SK-N-SH treated with all-trans-retinoic acid at 6 μM for 48 hours (cell line): Measurements from ENCODE around the gene ZDHHC8.

Experiments used
- ATAC-seq: fragments of 200-7000 bp; cut with Tn5 transposase; 3 replicates; pipeline ENCODE4 v1.9.1; 2020; ENCODE audit warnings: mild to moderate bottlenecking, moderate library complexity
- CSDC2 ChIP-seq: fragments of 250-450 bp; sonication (Bioruptor Pico); IDR thresholded peaks from 2 replicates; pipeline ENCODE4 v1.5.0; 2020; ENCODE audit warnings: mild to moderate bottlenecking, moderate library complexity
- ESRRG ChIP-seq: fragments of 250-450 bp; sonication (Bioruptor Pico); IDR thresholded peaks from 2 replicates; pipeline ENCODE4 v1.6.1; 2021; ENCODE audit warnings: mild to moderate bottlenecking
- GLIS3 ChIP-seq: fragments of 250-450 bp; sonication (Bioruptor Pico); IDR thresholded peaks from 2 replicates; pipeline ENCODE4 v1.5.0; 2020; ENCODE audit warnings: mild to moderate bottlenecking, moderate library complexity
- ISL1 ChIP-seq: fragments of 250-450 bp; sonication (Bioruptor Pico); IDR thresholded peaks from 2 replicates; pipeline ENCODE4 v2.1.2; 2022; ENCODE audit warnings: mild to moderate bottlenecking, moderate library complexity
- OSR1 ChIP-seq: fragments of 250-450 bp; sonication (Bioruptor Pico); IDR thresholded peaks from 2 replicates; pipeline ENCODE4 v1.8.0; 2022; ENCODE audit warnings: moderate library complexity, mild to moderate bottlenecking, inconsistent platforms
- PPARA ChIP-seq: fragments of 250-450 bp; sonication (Bioruptor Pico); IDR thresholded peaks from 2 replicates; pipeline ENCODE4 v1.5.0; 2020; ENCODE audit warnings: mild to moderate bottlenecking, borderline replicate concordance
- RARB ChIP-seq: fragments of 250-450 bp; sonication (Bioruptor Pico); IDR thresholded peaks from 2 replicates; pipeline ENCODE4 v1.8.0; 2021; ENCODE audit warnings: mild to moderate bottlenecking, moderate library complexity
- TCF4 ChIP-seq: fragments of 250-450 bp; sonication (Bioruptor Pico); IDR thresholded peaks from 2 replicates; pipeline ENCODE4 v1.8.0; 2021; ENCODE audit warnings: mild to moderate bottlenecking, moderate library complexity, borderline replicate concordance
- ZFP3 ChIP-seq: fragments of 250-450 bp; sonication (Bioruptor Pico); IDR thresholded peaks from 2 replicates; pipeline ENCODE4 v1.5.0; 2020; ENCODE audit warnings: mild to moderate bottlenecking, moderate library complexity
- ZFP30 ChIP-seq: fragments of 450-650 bp; formaldehyde crosslinking; IDR thresholded peaks from 2 replicates; pipeline ENCODE4 v1.5.0; 2022; ENCODE audit warnings: mild to moderate bottlenecking, moderate library complexity
- ZNF565 ChIP-seq: fragments of 450-650 bp; formaldehyde crosslinking; conservative IDR thresholded peaks from 2 replicates; pipeline ENCODE4 v1.5.0; 2020; ENCODE audit warnings: low read depth, mild to moderate bottlenecking, moderate library complexity
- ZNF70 ChIP-seq: fragments of 450-650 bp; formaldehyde crosslinking; IDR thresholded peaks from 2 replicates; pipeline ENCODE4 v1.5.0; 2020; ENCODE audit warnings: mild to moderate bottlenecking, moderate library complexity
- ZNF8 ChIP-seq: fragments of 450-650 bp; formaldehyde crosslinking; IDR thresholded peaks from 2 replicates; pipeline ENCODE4 v1.5.0; 2020; ENCODE audit warnings: mild to moderate bottlenecking, moderate library complexity
- TF ChIP-seq, protein P1 (sequence below): fragments of 250-450 bp; sonication (Bioruptor Pico); IDR thresholded peaks from 2 replicates; pipeline ENCODE4 v1.5.0; 2020; ENCODE audit warnings: mild to moderate bottlenecking, moderate library complexity
- TF ChIP-seq, protein P2 (sequence below): fragments of 250-450 bp; sonication (Bioruptor Pico); IDR thresholded peaks from 2 replicates; pipeline ENCODE4 v1.5.1; 2020; ENCODE audit warnings: low read depth, mild to moderate bottlenecking, moderate library complexity
- TF ChIP-seq, protein P3 (sequence below): fragments of 250-450 bp; sonication (Bioruptor Pico); IDR thresholded peaks from 2 replicates; pipeline ENCODE4 v1.5.1; 2021; ENCODE audit warnings: mild to moderate bottlenecking, moderate library complexity
- TF ChIP-seq, protein P4 (sequence below): fragments of 250-450 bp; sonication (Bioruptor Pico); IDR thresholded peaks from 2 replicates; pipeline ENCODE4 v1.8.0; 2021; ENCODE audit warnings: low read depth, mild to moderate bottlenecking, moderate library complexity, borderline replicate concordance

The ZDHHC8 gene

DNA sequence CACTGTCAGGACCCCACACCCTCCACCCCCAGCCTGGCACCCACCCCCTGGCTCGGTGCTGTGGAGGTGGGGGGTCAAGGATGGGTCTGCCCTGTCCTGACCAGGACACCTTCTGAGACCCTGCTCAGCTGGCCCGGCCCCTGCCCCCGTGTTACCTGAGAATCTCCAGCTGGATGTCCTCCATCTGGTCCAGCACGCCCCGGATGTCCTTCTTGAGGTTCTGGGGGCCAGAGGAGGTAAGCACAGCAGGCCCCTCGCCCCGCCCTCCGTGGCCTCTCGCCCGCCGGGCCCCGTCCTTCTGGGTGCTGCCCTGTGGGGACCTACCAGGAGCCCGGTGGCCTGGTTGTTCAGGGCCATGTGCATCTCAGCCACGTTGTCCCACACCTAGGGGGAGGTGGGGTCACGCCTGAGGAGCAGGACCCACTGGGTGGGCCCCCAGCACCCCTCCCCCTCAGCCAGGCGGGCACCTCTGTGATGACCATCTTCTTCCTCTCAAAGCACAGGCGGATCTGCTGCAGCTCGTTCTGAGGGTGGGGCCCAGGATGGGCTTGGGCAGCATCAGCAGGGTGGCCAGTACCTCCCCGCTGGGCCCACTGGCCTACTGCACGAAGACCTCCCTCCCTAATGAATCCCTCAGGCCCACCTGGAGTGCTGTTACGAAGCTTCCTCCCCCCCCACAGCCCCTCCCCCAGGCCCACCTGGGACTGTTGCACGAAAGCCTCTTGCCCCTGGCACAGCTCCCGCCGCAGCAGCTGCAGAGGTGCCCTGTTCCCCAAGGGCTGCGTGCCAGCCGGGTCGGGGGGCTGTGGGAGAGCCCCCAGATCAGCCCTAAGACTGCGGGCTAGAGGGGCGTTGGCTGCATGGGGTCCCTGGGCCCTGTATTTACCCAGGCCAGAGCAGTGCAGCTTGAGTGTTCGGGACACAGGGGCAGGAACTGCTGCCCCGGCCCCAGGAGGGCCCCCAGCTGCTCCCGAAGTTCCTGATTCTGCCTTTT is 17.9 kb downstream of the ZDHHC8 start (continued):
- TF ChIP-seq, protein P1, sequence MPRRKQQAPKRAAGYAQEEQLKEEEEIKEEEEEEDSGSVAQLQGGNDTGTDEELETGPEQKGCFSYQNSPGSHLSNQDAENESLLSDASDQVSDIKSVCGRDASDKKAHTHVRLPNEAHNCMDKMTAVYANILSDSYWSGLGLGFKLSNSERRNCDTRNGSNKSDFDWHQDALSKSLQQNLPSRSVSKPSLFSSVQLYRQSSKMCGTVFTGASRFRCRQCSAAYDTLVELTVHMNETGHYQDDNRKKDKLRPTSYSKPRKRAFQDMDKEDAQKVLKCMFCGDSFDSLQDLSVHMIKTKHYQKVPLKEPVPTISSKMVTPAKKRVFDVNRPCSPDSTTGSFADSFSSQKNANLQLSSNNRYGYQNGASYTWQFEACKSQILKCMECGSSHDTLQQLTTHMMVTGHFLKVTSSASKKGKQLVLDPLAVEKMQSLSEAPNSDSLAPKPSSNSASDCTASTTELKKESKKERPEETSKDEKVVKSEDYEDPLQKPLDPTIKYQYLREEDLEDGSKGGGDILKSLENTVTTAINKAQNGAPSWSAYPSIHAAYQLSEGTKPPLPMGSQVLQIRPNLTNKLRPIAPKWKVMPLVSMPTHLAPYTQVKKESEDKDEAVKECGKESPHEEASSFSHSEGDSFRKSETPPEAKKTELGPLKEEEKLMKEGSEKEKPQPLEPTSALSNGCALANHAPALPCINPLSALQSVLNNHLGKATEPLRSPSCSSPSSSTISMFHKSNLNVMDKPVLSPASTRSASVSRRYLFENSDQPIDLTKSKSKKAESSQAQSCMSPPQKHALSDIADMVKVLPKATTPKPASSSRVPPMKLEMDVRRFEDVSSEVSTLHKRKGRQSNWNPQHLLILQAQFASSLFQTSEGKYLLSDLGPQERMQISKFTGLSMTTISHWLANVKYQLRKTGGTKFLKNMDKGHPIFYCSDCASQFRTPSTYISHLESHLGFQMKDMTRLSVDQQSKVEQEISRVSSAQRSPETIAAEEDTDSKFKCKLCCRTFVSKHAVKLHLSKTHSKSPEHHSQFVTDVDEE (CRISPR knock-in tag) = no peak
- TF ChIP-seq ZNF8 (CRISPR knock-in tag) = no peak
- TF ChIP-seq ZNF565 (CRISPR knock-in tag) = no peak
- no peak for TF ChIP-seq TCF4 (CRISPR knock-in tag)
- TF ChIP-seq ESRRG (CRISPR knock-in tag) = no peak
- TF ChIP-seq, protein P2, sequence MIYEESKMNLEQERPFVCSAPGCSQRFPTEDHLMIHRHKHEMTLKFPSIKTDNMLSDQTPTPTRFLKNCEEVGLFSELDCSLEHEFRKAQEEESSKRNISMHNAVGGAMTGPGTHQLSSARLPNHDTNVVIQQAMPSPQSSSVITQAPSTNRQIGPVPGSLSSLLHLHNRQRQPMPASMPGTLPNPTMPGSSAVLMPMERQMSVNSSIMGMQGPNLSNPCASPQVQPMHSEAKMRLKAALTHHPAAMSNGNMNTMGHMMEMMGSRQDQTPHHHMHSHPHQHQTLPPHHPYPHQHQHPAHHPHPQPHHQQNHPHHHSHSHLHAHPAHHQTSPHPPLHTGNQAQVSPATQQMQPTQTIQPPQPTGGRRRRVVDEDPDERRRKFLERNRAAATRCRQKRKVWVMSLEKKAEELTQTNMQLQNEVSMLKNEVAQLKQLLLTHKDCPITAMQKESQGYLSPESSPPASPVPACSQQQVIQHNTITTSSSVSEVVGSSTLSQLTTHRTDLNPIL = no peak
- TF ChIP-seq, protein P3, sequence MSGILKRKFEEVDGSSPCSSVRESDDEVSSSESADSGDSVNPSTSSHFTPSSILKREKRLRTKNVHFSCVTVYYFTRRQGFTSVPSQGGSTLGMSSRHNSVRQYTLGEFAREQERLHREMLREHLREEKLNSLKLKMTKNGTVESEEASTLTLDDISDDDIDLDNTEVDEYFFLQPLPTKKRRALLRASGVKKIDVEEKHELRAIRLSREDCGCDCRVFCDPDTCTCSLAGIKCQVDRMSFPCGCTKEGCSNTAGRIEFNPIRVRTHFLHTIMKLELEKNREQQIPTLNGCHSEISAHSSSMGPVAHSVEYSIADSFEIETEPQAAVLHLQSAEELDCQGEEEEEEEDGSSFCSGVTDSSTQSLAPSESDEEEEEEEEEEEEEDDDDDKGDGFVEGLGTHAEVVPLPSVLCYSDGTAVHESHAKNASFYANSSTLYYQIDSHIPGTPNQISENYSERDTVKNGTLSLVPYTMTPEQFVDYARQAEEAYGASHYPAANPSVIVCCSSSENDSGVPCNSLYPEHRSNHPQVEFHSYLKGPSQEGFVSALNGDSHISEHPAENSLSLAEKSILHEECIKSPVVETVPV = no peak
- TF ChIP-seq, protein P4, sequence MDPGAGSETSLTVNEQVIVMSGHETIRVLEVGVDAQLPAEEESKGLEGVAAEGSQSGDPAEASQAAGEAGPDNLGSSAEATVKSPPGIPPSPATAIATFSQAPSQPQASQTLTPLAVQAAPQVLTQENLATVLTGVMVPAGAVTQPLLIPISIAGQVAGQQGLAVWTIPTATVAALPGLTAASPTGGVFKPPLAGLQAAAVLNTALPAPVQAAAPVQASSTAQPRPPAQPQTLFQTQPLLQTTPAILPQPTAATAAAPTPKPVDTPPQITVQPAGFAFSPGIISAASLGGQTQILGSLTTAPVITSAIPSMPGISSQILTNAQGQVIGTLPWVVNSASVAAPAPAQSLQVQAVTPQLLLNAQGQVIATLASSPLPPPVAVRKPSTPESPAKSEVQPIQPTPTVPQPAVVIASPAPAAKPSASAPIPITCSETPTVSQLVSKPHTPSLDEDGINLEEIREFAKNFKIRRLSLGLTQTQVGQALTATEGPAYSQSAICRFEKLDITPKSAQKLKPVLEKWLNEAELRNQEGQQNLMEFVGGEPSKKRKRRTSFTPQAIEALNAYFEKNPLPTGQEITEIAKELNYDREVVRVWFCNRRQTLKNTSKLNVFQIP (CRISPR knock-in tag) = no peak
- TF ChIP-seq, all 23 proteins: peak for 0

DNA sequence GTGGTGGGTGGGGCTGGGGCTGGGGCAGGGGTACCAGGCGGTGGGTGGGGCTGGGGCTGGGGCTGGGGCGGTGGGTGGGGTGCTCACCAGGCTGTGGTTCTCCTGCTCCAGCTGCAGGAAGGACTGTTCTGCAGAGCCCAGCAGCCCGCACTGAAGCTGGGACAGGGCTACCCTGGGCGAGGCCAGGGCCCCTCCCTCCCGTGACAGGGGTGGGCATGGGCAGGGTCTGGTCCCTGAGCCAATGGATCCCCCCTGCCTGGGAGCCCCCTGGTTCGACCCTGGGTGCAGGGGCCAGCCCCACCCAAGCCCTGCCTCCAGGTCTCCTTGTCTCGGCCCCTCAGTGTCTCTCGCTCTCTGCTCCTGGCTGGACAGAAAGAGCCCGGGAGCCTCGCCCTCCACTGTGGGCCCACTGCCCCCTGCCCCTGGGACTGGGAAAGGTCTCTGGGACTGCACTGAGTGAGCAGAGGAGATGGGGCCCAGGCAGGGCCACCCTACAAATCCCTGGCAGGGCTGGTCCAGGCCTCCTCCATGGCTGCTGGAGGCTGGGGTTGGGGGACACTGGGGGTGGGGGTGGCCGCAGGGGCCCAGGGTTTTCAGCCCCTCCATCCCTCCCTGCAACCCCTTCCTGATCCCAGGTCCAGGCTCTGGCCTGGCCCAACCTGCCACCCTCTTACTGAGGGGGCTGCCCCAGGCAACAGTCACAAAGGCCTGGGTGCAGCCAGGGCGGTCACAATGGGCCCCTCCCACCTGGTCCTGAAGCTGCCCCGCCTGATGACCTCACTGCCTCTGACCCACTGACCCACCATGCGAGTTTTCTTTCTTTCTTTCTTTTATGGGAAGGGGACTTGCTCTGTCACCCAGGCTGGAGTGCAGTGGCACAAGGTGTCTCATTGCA is 19.0 kb downstream of the ZDHHC8 start, which contains the start of gene CCDC188:
Gene CCDC188 (minus strand): TSS at position 675 of the 895 bp plus-strand sequence. CDS start 69 bp downstream, at position 606.
- TF ChIP-seq PPARA (CRISPR knock-in tag) = no peak
- no peak for TF ChIP-seq OSR1 (CRISPR knock-in tag)
- TF ChIP-seq ZFP30 (CRISPR knock-in tag) = no peak
- no peak for TF ChIP-seq CSDC2 (CRISPR knock-in tag)
- no peak for TF ChIP-seq TCF4 (CRISPR knock-in tag)
- no peak for TF ChIP-seq ZNF70
- TF ChIP-seq ISL1 (CRISPR knock-in tag) = no peak
- TF ChIP-seq, all 23 proteins: peak for 0
- no peak for ATAC-seq

DNA sequence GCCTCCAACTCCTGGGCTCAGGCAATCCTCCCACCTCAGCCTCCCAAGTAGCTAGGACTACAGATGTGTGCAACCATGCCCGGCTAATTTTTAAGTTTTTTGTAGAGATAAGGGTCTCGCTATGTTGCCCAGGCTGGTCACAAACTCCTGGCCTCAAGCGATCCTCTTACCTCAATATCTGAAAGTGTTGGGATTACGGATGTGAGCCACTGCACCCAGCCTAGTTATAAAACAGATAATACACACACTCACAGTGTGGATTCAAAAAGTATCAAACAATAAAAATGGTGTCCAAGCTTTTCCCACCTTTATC is 19.6 kb downstream of the ZDHHC8 start:
- TF ChIP-seq, protein P3 = no peak
- TF ChIP-seq, protein P4 (CRISPR knock-in tag) = no peak
- TF ChIP-seq ZNF70 (no peak), ESRRG (CRISPR knock-in tag) (no peak), GLIS3 (CRISPR knock-in tag) (no peak), ZNF8 (CRISPR knock-in tag) (no peak), ZFP3 (CRISPR knock-in tag) (no peak), ISL1 (CRISPR knock-in tag) (no peak), RARB (CRISPR knock-in tag) (no peak), CSDC2 (CRISPR knock-in tag) (no peak)
- TF ChIP-seq, protein P2 = no peak
- ATAC-seq = no peak
